DND-41 (cell line): ENCODE results near the gene SLC10A7.

Experiments used
- ATAC-seq: fragments of 200-7000 bp; cut with Tn5 transposase; 3 replicates; pipeline ENCODE4 v1.9.1; 2021; ENCODE audit warnings: low read depth; ENCODE audit not compliant: insufficient read depth
- DNase-seq: peaks from one replicate; pipeline ENCODE4 v3.0.0-alpha.2; 2020
- H2AFZ ChIP-seq: 2 replicates; pipeline ENCODE4 v1.6.0; 2012; ENCODE audit warnings: low read depth, low read length
- H3K27ac ChIP-seq: 2 replicates; pipeline ENCODE4 v1.5.1; 2012; ENCODE audit warnings: low read length, inconsistent platforms
- H3K27me3 ChIP-seq: fragments of 200-600 bp; sonication (generic); 2 replicates; pipeline ENCODE4 v1.6.0; 2012; ENCODE audit warnings: low read length, mild to moderate bottlenecking, inconsistent platforms; ENCODE audit not compliant: insufficient read depth, poor library complexity
- H3K36me3 ChIP-seq: 2 replicates; pipeline ENCODE4 v1.5.1; 2012; ENCODE audit warnings: low read length, inconsistent platforms; ENCODE audit not compliant: insufficient read depth
- H3K4me1 ChIP-seq: 2 replicates; pipeline ENCODE4 v1.5.1; 2012; ENCODE audit warnings: mild to moderate bottlenecking, low read length; ENCODE audit not compliant: insufficient read depth
- H3K4me2 ChIP-seq: 2 replicates; pipeline ENCODE4 v1.6.0; 2012; ENCODE audit warnings: mild to moderate bottlenecking, moderate library complexity, low read length, inconsistent platforms; ENCODE audit not compliant: insufficient read depth
- H3K4me3 ChIP-seq, 2 experiments: fragments of 200-600 bp in 1 of 2; shearing (Covaris generic) in 1 of 2; 2 replicates each; pipeline ENCODE4 v1.5.1; 2012 to 2016; ENCODE audit warnings: inconsistent platforms in 2 of 2, low read length in 2 of 2, mild to moderate bottlenecking in 2 of 2, low read depth in 1 of 2, moderate library complexity in 1 of 2
- H3K79me2 ChIP-seq: 2 replicates; pipeline ENCODE4 v1.6.0; 2012; ENCODE audit warnings: low read length, inconsistent platforms; ENCODE audit not compliant: insufficient read depth
- H3K9ac ChIP-seq: 2 replicates; pipeline ENCODE4 v1.6.0; 2012; ENCODE audit warnings: low read depth, mild to moderate bottlenecking, inconsistent platforms, low read length, moderate library complexity
- H3K9me3 ChIP-seq: 2 replicates; pipeline ENCODE4 v1.5.1; 2012; ENCODE audit warnings: low read length, moderate library complexity, mild to moderate bottlenecking, inconsistent platforms; ENCODE audit not compliant: insufficient read depth, severe bottlenecking
- H4K20me1 ChIP-seq: 2 replicates; pipeline ENCODE4 v1.6.0; 2012; ENCODE audit warnings: low read length; ENCODE audit not compliant: insufficient read depth
- EZH2 ChIP-seq: IDR thresholded peaks from 3 replicates; pipeline ENCODE4 v1.6.1; 2012; ENCODE audit warnings: borderline replicate concordance, low read depth, mild to moderate bottlenecking, moderate library complexity, low read length, inconsistent platforms; ENCODE audit not compliant: severe bottlenecking
- TF ChIP-seq, protein P1 (sequence below): IDR thresholded peaks from 2 replicates; pipeline ENCODE4 v1.5.1; 2012; ENCODE audit warnings: borderline replicate concordance, low read length, moderate library complexity, mild to moderate bottlenecking; ENCODE audit not compliant: poor library complexity, severe bottlenecking; ENCODE audit errors: extremely low read depth

Gene SLC10A7

DNA sequence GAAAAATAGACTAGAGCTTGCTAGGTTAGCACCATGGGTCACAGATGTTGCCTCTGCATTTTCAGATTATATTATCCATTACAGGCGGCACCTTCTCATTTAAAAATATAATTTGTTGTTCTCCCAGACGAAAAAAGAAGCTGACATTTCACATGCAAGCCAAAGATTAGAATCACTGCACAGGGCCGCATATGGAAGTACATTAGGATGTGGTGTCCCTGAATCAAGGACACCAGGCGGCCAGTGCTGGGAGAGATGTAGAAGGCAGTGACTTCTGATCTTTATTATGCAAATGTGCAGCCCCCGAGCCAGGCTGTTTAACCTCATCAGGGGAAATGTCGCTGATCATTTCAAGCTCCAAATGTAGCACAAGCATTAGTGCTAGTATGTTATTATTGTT, 284.6 kb downstream of the SLC10A7 start:
- Histone ChIP-seq H3K79me2 (no peaks in the 10 kb centered on the region), H3K36me3 (no peaks in the 10 kb centered on the region), H2AFZ (no peak overlapping the region), H3K4me1 (no peaks in the 10 kb centered on the region), H3K27me3 (peaks cover 5% of the 10 kb centered on the region), H3K4me2 (no peak overlapping the region), H3K27ac (no peak overlapping the region), H3K9ac (no peak overlapping the region), H4K20me1 (no peaks in the 10 kb centered on the region), H3K4me3 (no peak overlapping the region), H3K9me3 (no peaks in the 10 kb centered on the region)
- ATAC-seq (no peak), DNase-seq (no peak)
- TF ChIP-seq, protein P1, sequence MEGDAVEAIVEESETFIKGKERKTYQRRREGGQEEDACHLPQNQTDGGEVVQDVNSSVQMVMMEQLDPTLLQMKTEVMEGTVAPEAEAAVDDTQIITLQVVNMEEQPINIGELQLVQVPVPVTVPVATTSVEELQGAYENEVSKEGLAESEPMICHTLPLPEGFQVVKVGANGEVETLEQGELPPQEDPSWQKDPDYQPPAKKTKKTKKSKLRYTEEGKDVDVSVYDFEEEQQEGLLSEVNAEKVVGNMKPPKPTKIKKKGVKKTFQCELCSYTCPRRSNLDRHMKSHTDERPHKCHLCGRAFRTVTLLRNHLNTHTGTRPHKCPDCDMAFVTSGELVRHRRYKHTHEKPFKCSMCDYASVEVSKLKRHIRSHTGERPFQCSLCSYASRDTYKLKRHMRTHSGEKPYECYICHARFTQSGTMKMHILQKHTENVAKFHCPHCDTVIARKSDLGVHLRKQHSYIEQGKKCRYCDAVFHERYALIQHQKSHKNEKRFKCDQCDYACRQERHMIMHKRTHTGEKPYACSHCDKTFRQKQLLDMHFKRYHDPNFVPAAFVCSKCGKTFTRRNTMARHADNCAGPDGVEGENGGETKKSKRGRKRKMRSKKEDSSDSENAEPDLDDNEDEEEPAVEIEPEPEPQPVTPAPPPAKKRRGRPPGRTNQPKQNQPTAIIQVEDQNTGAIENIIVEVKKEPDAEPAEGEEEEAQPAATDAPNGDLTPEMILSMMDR, result no peak
- no peak for TF ChIP-seq EZH2

DNA sequence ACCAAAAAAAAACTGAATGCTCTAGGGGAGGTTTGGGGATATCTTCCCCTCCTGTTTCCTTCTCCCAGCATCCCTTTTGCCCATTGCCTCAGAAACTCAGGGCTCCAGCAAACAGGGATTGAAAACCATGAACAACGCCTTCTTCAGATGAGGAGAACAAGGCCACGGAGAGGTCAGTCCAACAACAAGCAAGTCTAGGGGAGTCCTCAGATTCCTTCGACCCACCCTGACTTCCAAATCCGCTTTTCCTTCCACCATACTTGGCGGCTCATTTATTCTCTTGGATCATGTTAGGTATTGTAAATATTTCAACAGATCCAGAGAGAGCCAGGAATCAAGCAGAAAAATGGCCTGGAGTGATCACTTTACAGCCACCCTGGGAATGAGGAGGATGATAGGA, 285.5 kb downstream of the SLC10A7 start:
- Histone ChIP-seq H4K20me1 (no peaks in the 10 kb centered on the region), H3K9me3 (no peaks in the 10 kb centered on the region), H2AFZ (no peak overlapping the region), H3K4me1 (no peaks in the 10 kb centered on the region), H3K4me2 (no peak overlapping the region), H3K36me3 (no peaks in the 10 kb centered on the region), H3K27ac (no peak overlapping the region), H3K9ac (no peak overlapping the region), H3K27me3 (peaks cover 5% of the 10 kb centered on the region), H3K79me2 (no peaks in the 10 kb centered on the region), H3K4me3 (no peak overlapping the region)
- no peak for TF ChIP-seq EZH2
- TF ChIP-seq, protein P1, result no peak
- DNase-seq (no peak), ATAC-seq (no peak)

DNA sequence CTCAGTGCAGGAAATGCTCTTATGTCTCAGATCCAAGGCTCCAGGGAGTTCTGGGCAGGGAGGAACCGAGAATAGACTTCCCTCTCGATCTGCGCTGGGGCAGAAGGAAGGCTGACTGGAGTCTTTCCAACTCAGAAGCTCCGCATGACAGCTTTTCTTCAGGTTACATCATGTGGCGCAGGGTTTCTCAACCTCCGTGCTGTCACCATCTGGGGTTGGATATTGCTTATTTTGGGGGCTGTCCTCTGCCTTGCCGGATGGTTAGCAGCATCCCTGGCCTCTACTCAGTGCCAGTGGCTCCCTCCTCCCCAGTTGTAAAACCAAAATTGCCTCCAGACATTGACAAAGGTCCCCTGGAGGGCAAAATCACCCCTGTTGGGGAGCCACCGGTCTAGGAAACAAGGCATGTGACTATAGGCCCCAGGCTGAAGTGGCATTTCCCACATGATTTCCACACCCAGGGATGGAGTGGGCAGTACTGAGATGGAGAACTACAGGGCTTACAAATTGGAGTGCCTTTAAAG, 286.0 kb downstream of the SLC10A7 start:
- Histone ChIP-seq H3K36me3 (no peaks in the 10 kb centered on the region), H4K20me1 (no peaks in the 10 kb centered on the region), H3K9ac (no peak overlapping the region), H3K9me3 (no peaks in the 10 kb centered on the region), H3K27ac (no peak overlapping the region), H3K27me3 (peaks cover 5% of the 10 kb centered on the region), H3K4me2 (no peak overlapping the region), H3K4me1 (no peaks in the 10 kb centered on the region), H3K79me2 (no peaks in the 10 kb centered on the region), H2AFZ (no peak overlapping the region), H3K4me3 (no peak overlapping the region)
- DNase-seq (no peak), ATAC-seq (no peak)
- TF ChIP-seq, protein P1, result no peak
- no peak for TF ChIP-seq EZH2

DNA sequence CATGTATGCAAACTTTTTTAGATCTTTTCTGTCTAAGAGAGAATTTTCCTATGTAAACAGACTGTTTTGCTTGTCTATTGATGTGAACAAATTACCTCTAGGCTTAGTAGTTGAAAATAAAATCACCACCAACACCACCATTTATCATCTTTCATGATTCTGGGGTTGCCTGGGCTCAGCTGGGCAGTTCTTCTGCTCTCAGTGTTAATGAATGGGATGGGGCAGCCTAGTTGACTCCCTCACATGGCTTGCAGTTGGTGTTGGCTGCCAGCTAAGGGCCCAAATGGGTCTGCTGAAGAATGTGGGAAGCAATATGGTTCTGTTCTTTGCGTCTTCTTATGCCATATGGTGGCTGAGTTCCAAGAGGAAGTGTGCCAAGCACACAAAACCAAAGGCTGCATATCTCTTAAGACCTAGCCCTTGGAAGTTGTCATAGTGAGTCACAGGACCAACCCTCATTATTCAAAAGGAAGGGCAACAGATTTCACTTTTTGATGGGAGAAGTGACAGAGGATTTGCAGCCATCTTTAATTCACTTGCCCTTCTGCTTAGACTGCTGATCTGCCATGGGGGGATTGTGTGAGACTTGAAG, 289.5 kb downstream of the SLC10A7 start:
- H3K27me3 ChIP-seq, result peaks cover 2% of the 10 kb centered on the region
- H2AFZ ChIP-seq, result no peak overlapping the region
- H3K9me3 ChIP-seq, result no peaks in the 10 kb centered on the region
- no peak overlapping the region for H3K9ac ChIP-seq
- no peaks in the 10 kb centered on the region for H3K79me2 ChIP-seq
- H3K36me3 ChIP-seq, result no peaks in the 10 kb centered on the region
- no peak overlapping the region for H3K4me2 ChIP-seq
- DNase-seq (no peak), ATAC-seq (no peak)
- no peak overlapping the region for H3K4me3 ChIP-seq
- H3K4me1 ChIP-seq, result no peaks in the 10 kb centered on the region
- H3K27ac ChIP-seq, result no peak overlapping the region
- no peaks in the 10 kb centered on the region for H4K20me1 ChIP-seq
- TF ChIP-seq EZH2, result no peak
- TF ChIP-seq, protein P1, result no peak
